Subcutaneous adipose tissue (tissue), 4 donors: ENCODE data around the gene C1QC. TPM values are rescaled to one million over a fixed set of nuclear protein-coding genes. Genes with fewer than 3 reads are reported as not detected.

Experiments
- total RNA-seq, 4 donors: library from RNA; depleted of rRNA; stranded (reverse); fragments of >200 nt; gene quantifications; one replicate each; pipeline ENCODE4 v1.1.0, GENCODE V29; 2016
- TF ChIP-seq, protein P1 (sequence below): fragments of 450-650 bp; IDR thresholded peaks from one replicate; pipeline ENCODE4 v1.5.1; 2016; ENCODE audit warnings: low read depth, mild to moderate bottlenecking, control low read depth, antibody characterized with exemption, moderate library complexity

The C1QC gene
- total RNA-seq, 4 donors from 2014 or later = 149 to 714 (median 336) TPM

DNA sequence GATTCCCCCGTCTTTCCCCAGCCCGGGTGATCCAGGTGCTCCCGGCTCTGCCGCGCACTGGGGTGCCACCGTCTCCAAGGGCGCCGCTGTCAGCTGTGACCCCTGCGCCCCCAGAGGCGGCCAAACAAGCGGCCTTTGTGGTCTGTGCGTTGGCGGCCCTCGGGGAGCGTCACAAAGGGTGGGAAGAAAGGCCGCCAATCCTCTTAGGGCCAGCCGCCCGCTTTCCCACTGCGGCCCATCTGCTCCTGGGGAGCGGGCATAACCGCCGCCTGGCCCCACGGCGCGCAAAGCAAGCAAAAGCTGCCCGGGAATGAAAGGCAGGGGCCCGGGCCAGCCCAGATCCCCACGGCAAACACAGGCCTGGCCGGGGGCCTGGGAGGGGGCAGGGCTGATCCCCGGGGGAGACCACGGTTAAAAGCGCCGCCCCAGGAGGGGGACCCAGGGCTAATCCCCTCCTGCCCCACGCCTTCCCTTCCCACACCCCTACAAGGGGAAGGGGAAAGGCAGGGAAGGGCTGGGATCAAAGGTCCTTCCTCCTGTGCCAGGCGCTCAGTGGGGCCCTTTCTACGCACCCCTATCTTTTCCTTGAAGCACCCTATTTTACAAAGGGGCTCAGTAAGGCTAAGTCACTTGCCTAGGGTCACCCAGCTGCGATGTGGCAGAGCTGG, 33.6 kb downstream of the C1QC start:
- TF ChIP-seq, protein P1, sequence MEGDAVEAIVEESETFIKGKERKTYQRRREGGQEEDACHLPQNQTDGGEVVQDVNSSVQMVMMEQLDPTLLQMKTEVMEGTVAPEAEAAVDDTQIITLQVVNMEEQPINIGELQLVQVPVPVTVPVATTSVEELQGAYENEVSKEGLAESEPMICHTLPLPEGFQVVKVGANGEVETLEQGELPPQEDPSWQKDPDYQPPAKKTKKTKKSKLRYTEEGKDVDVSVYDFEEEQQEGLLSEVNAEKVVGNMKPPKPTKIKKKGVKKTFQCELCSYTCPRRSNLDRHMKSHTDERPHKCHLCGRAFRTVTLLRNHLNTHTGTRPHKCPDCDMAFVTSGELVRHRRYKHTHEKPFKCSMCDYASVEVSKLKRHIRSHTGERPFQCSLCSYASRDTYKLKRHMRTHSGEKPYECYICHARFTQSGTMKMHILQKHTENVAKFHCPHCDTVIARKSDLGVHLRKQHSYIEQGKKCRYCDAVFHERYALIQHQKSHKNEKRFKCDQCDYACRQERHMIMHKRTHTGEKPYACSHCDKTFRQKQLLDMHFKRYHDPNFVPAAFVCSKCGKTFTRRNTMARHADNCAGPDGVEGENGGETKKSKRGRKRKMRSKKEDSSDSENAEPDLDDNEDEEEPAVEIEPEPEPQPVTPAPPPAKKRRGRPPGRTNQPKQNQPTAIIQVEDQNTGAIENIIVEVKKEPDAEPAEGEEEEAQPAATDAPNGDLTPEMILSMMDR = no peak

DNA sequence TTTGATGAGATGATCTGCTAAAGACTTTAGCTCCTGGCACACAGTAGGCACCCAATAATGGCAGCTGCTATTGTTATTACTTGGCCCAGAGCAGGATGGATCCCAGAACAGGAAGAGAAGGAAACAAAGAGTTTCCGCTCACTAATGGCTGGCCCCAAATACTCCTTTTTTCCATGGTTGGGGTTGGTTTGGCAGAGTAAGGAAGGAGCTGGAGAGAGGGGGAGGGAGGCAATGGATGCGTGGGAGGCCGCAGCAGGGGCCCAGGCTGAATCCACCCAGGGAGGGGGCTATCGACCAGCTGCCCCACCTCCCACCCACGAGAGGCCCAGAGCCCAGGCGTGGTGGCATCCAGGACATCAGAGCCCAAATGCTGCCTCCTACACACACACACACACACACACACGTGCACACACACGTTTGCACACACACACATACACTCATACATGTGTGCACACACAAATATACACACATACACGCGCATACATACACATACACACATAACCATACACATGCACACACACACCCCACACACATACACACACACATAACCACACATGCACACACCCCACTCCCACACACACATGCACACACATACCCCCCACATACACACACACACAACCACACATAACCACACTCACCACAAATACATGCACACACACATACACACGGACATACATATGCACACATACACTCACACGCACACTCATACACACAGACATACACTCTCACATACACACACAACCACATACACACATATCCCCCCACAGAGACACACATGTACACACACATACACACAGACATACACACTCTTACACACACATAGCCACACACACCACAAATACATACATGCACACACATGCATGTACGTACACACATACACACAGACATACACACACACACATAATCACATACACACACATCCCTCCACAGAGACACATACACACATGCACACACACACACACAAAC, 34.8 kb downstream of the C1QC start:
- TF ChIP-seq, protein P1 = no peak

DNA sequence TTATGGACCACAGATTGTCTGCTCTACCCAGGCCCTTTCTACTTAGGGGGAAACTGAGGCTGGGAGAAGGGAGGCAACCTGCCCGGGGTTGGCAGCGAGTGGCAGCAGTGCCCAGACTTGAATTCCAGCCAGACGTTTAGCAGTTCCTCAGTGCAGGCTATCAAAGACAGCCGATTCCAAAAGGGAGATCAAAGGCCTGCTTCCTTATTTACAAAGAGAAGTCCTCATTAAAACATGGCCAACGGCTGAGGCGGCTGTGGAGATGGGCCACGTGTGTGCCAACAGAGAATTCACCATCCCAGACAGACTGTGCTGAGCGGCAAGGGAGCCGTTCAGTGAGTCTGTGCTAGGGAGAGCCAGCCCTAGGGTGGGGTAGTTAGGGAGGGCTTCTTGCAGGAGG, 37.3 kb downstream of the C1QC start:
- TF ChIP-seq, protein P1 = no peak

DNA sequence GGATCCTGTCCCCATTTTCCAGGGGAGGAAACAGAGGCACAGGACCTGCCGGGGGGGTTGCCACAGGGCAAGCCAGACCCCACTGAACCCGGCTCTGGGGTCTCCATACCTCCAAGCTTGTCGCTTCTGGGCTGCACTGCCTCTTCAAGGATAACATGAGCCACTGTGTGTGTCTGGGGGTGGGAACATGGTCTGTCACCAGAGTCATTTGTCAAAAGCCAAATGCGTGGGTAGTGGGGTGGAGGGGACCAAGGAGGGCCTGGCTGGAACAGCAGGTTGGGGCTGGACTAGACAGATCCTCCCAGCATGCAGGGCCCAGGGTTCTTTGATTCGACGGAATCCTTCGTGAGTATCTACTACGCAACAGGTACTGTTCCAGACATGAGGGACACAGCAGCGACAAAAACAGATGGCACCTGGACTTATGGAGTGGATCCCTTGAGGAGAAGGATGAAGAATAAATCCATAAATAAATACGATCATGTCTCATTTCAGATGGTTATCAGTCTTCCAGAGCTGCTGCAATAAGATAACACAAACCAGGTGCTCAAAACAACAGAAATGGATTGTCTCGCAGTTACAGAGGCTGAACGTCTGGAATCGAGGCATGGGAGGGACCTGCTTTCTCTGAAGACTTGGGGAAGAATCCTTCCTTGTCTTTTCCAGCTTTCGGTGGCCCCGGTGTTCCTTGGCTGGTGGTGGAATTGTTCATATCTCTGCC, 38.3 kb downstream of the C1QC start:
- TF ChIP-seq, protein P1 = no peak

DNA sequence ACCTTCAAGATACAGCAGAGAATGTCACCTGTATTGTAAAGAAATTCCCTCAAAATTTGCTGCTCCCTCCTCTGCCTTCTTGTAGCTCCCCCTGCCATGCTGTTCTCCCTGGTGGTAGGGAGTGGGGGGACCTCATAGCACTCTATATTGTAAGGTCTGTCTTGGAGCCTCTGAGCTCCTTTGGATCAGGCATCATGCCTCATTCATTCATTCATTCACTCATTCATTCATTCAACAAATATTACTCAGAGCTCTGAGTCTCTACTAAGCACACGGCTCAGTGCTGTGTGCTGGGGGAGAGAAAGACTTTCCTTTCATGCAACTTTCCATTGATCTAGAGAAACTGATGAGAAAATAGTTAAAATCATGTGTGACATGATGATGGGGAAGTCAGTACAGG, 40.1 kb downstream of the C1QC start:
- TF ChIP-seq, protein P1 = no peak

DNA sequence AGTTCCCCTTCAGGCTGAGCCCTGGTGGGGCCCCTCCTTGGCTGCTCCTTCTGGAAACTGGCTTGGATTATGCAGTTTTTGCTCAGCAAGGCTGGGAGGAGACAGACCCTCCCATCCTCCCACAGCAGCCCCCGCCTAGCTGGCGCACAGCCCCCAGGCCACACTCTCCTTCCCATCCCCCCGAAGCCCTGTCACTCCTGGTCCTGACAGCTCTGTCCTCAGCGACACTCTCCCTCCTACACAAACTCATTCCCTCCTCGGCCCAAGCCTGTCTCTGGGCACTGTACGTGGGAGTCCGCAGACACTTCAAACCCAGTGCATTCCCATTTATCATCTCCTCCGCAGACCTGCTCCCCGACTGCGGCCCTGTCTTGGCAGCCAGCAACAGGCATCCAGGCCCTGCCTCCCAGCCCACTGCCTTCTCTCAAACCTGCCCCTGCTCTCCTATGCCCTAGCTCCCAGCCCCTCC, 42.2 kb downstream of the C1QC start:
- TF ChIP-seq, protein P1 = no peak

DNA sequence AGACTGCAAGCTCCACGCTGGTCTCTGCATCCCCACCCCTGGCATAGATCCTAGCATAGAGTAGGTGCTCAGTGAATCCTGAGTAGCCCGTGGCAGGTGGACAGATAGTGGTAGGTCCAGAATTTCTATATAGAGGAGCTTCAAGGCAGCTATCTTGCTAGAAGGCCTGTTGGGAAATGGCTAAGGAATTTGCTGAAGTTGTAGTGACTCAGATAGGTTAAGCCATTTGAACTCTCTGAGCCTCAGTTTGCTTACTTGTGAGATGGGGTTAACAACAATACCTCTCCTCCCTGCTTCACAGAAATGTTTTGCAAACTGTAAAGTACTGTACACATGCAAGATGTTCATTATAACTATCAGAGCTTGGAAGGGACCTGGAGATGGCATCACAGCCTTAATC, 43.8 kb downstream of the C1QC start:
- TF ChIP-seq, protein P1 = no peak
